ENCODE results near the gene NAALADL2.

The NAALADL2 gene

GRCh38 chr3:175308097-175308496 is 449.0 kb downstream of the NAALADL2 start:
- DNase-seq (ENCODE audit: low spot score), result no peak

DNA sequence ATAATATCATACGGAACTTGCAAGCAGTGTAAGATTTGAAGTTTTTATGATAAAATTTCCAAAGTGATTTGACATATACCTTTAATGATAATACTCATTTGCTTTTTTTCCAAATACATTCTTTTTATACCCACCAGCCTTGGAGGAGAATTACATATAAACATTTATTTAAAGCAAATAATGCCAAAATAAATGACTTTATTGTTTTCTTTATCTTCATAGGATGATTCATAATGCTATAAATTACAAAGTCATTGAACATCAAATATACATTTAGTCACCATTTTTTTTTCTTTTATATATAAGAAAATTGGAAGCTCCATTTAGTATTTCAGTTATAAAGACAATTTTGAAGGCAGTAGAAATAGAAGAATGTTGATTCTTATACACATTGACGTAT is 450.9 kb downstream of the NAALADL2 start:
- no peak for DNase-seq (ENCODE audit: low spot score)

DNA sequence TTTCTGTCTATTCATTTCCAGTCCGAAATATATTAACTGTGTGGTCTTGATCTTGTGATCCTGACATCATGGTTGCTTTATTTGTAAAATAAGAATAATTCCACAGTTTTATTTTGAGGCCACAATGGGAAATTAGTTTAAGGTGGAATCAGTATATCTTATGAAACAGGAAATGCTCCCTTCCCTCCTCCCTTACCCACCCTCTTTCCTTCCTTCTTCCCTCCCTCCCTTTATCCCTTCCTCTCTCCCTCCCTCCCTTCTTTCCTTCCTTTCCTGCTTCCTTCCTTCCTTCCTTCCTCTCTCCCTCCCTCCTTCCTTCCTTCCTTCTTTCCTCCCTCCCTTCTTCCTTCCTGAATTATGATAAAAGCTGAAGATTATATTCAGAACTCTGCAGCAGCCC is 452.3 kb downstream of the NAALADL2 start:
- DNase-seq (ENCODE audit: low spot score), result no peak

DNA sequence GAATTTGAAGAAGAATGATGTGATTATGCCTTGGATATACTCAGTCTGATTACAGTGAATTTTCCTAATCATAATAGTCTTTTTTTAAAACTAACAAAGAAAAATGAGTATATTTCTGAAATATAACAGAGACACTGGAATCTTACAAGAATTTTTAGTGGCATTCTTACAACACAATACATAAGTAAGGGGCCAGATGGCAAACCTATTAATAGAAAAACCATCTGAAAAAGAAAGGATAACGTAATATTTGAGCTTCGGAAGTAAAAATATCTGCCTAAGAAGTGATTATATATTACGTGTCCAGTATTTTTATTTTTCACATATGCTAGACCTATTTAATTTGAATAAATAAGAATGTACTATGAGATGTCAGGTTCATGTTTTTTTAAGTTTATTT is 452.8 kb downstream of the NAALADL2 start:
- DNase-seq (ENCODE audit: low spot score), result no peak

DNA sequence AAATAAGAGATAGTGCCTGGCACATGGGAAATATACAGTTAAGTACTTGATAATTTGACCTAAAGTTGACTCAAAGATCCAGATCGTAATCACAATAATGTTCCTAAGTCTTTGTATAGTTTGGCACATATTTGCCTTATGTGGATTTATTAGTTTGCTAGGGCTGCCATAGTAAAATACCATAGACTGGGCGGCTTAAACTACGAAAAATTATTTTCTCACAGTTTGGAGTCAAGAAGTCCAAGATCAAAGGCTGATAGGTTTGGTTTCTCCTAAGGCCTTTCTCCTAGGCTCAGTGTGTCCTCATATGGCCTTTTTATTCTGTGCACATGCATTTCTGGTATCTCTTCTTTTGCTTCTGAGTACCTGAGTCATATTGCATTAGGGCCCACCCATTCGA is 453.7 kb downstream of the NAALADL2 start:
- no peak for DNase-seq (ENCODE audit: low spot score)

- DNase-seq (ENCODE audit: low spot score), result no peak
Measured at GRCh38 chr3:175316799-175317198, 457.7 kb downstream of the NAALADL2 start.

DNA sequence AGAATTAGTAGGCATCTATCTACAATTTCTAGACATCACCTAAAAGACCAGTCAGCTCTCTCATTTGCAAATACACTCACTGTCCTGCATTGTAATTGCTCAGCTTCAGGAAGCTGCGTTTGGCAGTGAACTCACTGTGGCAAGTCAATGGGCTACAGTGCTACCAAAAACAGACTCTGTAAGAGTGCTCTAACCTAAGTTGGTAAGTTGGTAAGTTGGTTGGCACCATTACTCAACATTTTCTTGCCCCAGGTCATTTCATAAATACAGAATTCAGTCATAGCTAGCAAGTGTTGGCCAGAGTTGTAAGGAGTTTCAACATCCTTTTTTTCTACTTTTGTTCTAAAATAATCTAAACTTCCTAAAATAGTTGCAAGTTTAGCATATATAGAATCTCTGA is 466.3 kb downstream of the NAALADL2 start:
- DNase-seq (ENCODE audit: low spot score), result no peak

GRCh38 chr3:175326041-175326440 is 466.9 kb downstream of the NAALADL2 start:
- no peak for DNase-seq (ENCODE audit: low spot score)

DNA sequence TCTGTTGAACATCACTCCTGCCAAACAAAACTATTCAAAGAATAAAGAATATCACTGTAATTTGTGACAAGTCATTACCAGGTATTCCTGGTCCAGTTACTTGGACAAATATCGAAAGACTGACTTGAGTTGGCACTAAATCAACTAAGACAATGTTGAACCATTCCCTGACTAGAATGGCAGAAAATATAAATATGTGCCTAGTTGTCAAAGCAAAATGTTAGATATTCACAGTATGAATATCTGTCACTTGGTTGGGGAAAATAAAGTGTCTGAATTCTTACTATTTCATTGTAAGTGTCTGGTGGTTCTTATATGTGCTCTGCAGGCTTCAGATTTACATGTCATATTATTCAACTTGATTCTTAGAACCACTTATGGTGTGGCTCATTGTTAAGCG is 470.2 kb downstream of the NAALADL2 start:
- DNase-seq (ENCODE audit: low spot score), result no peak

- DNase-seq (ENCODE audit: low spot score), result no peak
Measured at GRCh38 chr3:175335229-175335628, 476.1 kb downstream of the NAALADL2 start.

GRCh38 chr3:175336406-175337133 is 477.4 kb downstream of the NAALADL2 start:
- DNase-seq (ENCODE audit: low spot score), result no peak

DNA sequence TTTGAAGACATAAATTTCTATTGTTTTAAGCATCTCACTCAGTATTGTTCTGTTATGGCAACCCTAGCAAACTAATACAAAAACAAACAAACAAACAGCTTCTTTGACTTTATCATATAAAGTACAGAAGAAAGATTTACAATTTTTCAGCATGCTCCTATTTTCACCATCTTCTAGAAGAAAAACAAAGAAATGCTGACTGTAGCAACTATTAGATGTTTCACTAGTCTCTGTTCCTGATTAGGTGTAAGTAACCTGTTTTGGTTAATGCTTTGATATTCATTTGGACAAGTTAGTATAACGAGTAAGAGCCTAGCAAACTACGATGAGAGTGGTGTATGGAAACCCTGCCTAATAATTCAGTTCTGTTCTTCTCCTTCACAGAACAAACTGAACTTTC is 478.5 kb downstream of the NAALADL2 start:
- no peak for DNase-seq (ENCODE audit: low spot score)

DNA sequence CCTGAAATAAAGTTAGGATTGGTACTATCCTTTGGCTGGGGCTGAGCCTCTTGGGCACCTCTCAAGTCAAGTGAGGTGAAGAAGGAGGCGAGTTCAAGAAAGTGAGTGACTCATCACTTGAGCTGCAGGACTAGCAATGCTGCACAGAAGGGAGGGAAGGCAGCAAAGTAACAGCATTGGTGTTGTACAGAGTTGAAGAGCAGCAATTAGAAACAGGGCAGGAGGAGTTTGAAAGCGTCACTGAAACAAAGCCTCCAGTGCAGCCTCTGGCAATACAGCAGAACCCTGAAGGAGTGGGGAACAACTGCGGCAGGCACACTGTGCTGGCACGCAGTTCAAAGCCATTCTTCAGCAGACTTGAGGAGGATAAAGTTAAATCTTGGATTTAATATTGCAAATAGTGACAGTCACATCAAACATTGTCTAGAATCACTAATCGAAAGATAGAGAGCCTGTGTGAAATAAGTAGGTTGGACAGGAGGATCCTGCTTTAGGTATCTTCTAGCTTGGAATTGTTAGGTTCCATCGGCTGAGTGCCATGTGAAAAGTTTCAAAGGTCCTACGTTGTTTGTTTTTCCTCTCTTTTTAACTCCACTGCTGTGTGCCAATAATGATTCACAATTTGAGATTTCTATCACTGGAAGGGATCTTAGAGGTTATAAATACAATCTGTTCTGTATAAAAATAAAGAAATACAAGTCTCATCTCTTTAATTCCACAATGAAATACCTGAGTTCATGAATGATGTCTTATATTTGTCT is 479.8 kb downstream of the NAALADL2 start:
- DNase-seq (ENCODE audit: low spot score), result no peak

DNA sequence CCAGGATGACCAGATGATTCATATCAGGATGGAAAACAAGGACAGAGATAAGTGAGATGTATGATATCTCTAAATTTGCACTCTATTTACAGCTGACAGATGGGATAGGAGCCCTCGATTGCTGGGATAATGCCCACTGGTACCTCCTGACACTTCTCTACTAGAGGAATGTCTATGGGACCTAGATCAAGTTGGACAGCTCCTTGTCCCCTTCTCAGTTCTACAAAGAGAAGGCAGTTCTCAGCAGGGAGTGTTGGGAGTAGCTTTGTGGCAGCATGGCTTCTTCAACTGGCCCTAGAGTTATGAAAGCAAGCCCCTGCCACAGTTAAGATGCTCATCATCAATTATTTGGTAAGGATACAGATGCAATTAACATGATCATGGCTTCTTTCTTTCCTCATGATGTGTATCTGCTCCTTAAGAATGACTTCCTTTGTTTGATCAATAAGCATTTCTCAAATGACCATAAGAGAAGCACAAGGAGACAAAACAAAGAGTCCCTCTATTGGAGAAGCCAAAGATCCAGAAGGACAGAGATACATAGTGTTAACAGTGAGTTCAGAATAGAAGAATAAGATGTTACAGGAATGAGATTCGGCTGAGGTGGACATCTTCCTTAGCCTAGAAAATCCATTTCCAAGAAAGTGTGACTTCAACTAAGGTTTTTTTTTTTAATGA is 481.3 kb downstream of the NAALADL2 start:
- no peak for DNase-seq (ENCODE audit: low spot score)

GRCh38 chr3:175342196-175342595 is 483.1 kb downstream of the NAALADL2 start:
- DNase-seq (ENCODE audit: low spot score), result no peak

GRCh38 chr3:175343946-175344345 is 484.8 kb downstream of the NAALADL2 start:
- DNase-seq (ENCODE audit: low spot score), result no peak

DNA sequence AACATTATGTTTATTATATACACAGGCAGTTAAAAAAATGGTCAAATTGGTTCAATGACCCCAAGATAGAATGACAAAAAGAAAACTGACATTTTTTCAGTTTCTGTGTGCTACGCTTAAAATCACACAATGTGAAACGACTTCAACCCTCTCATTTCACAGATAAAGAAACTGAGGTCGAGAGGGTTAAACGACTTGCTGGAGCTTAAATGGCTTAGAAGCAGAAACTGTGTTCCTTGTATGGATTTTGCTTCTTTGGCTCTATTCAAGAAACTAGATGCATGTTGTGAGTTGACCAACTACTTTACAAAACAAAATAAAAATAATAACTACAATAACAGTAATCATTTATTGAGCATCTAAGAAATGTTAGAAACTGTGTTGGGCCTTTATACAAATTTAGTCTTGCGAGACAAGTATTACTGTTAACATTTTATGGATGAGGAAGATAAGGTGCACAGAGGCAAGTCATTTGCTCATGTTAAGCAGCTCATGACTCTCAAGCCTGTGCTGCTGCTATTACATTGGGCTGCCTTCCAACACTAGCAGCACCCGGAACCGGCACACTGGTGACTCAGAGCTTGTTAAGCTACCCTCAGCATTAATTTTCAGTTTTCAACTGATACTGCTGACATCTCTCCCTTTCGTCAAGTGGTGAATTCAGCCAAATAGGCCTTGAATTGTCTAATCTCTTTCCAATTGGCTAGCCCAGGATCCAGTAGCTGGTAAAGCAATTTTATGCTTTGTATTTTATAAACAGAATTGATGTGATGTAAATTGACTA is 487.6 kb downstream of the NAALADL2 start:
- no peak for DNase-seq (ENCODE audit: low spot score)

DNA sequence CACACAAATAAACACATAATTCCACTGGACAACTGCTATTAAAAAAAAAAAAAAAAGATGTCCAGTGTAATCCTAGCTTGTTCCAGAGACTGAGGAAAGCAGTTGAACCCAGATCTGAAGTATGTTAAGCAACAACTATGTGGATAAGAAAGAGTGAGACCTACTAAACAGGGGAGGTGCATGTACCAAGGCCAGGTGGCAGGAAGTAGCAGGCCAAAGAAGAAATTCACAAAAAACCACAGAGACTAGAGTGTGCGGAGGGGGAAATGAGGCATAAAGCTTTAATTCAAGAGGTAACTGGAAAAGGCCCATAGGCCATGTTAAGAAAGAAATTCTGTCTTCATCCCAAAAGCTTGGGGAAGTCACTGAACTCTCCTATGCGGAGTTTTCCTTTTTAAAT is 490.0 kb downstream of the NAALADL2 start:
- DNase-seq (ENCODE audit: low spot score), result no peak

- no peak for DNase-seq (ENCODE audit: low spot score)
Measured at GRCh38 chr3:175355801-175356335, 496.7 kb downstream of the NAALADL2 start.

DNA sequence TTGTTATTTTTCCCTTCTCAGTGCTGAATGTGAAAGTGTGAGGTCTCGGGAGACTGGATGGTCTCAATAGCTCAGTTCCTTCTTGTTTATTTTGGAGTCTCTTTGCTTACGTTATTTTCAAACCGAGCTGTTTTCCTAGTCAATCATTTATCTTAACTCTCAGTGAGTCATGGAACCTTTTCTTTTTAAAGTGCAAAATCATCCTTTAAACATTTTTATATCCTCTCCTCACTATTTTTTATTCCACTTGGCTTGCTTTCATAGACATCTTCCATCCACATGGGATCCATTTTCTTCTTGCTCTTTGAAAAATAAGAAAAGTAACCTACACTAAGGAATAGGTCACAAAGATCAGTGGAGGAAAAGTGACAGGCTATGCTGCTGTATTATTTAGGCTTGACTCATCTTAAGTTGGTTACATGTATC is 497.8 kb downstream of the NAALADL2 start:
- DNase-seq (ENCODE audit: low spot score), result no peak

GRCh38 chr3:175357758-175358157 is 498.6 kb downstream of the NAALADL2 start:
- no peak for DNase-seq (ENCODE audit: low spot score)

DNA sequence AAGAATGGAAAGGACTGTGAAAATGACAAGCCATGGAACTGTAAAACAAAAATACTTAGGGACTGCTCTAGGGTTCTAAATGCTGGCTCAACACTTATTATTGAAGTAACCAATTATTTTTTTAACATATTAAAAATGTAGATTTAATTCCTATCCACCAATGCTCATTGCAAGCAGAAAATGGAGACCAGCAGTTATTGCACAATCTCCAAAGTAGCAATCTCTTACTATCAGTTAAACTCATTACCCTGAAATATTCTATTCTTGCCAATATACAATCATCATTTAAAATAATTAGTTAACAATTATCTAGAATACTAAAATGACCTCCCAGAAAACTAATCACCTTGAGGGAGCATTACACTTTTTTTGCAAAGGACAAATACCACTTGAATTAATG is 499.8 kb downstream of the NAALADL2 start:
- no peak for DNase-seq (ENCODE audit: low spot score)
